GM21723 (cell line): Measurements from ENCODE around the gene GNRH2.
"Not testable (repeated sequence)": the region's sequence is repeated elsewhere in the genome, so short reads cannot be mapped to it uniquely, and the experiment has no call there.

Experiments
- ATAC-seq: cut with Tn5 transposase; IDR thresholded peaks from one replicate; pipeline ENCODE4 v1.9.1; 2021; ENCODE audit warnings: mild to moderate bottlenecking, moderate library complexity; ENCODE audit not compliant: unreplicated experiment

Gene GNRH2

DNA sequence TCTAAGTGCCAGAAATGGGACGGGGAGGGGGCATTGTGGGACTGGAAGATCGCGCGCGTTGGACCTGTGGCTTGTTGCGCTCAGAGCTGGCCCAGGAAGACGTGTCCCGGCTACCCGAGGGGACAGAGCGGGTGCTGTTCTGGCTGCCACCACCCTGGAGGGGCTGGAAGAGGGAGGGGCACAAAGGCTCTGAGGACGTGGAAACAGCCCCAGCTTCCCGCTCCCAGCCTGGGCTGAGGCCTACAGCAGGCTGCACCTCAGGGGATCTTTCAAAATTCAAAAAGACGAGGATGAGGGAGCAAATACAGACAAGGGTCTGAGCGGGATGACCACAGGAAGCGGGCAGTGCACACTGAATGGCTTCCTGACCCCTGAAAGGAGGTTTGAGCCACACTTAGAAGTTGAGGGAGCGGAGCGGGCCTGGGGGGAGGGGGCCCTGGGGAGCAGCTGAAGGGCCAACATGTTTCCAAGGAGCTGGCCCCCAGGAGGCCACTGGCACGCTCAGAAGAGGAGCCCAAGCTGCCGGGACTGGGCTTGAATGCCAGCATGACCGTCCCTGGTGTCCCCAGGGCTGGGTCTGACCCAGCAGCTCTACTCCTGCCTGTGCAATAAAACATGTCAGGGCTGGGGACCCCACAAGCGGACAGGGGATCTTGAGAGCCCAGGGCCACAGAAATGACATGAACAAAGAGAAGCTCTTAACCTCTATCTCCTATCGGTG lies 29.3 kb downstream of the GNRH2 start:
- no peak for ATAC-seq

GRCh38 chr20:3073251-3073643 lies 29.8 kb downstream of the GNRH2 start:
- ATAC-seq, result not testable (repeated sequence)

DNA sequence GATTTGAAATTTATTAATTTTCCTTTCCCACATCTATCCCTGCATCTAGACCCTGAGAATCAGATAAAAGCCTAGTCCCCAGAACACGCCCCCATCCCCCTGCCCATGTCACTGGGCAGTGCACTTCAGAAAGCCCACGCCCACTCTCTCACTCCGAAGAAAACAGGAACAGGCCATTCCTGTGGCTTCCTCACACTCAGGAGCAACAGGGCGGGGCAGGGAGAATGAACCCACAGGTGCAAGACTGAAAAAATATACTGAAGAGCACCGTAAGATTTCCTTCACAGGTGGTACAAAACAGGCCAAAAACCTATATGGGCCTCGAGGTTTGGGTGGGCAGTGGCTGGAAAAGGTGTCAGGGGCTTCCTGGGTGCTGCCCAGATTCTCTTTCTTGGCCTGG lies 31.4 kb downstream of the GNRH2 start:
- no peak for ATAC-seq

GRCh38 chr20:3075315-3075714 lies 31.9 kb downstream of the GNRH2 start:
- not testable (repeated sequence) for ATAC-seq

- no peak for ATAC-seq
Observed at GRCh38 chr20:3077618-3078134, 34.3 kb downstream of the GNRH2 start.

GRCh38 chr20:3080939-3081388 lies 37.5 kb downstream of the GNRH2 start:
- no peak for ATAC-seq

DNA sequence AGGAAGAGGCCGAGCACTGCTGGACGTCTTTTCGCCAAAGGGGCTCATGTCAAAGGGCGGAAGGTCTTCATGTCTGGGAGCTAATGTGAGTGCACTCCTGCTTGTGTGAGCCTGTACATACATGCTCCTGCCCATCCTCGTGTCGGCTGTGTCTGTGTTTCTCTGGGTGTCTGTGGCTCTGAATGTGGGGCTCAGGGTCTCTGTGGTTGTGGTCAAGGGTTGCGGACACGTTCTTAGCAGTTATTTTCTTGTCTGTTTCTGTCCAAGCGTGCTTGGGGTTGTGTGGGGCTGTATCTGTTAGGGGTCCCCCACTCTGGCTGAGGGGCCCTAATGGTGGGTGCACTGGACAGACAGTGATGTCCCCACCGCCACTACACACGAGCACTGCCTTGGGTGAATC lies 38.2 kb downstream of the GNRH2 start:
- ATAC-seq, result no peak

- no peak for ATAC-seq
Observed at GRCh38 chr20:3082306-3082951, 39.0 kb downstream of the GNRH2 start.

DNA sequence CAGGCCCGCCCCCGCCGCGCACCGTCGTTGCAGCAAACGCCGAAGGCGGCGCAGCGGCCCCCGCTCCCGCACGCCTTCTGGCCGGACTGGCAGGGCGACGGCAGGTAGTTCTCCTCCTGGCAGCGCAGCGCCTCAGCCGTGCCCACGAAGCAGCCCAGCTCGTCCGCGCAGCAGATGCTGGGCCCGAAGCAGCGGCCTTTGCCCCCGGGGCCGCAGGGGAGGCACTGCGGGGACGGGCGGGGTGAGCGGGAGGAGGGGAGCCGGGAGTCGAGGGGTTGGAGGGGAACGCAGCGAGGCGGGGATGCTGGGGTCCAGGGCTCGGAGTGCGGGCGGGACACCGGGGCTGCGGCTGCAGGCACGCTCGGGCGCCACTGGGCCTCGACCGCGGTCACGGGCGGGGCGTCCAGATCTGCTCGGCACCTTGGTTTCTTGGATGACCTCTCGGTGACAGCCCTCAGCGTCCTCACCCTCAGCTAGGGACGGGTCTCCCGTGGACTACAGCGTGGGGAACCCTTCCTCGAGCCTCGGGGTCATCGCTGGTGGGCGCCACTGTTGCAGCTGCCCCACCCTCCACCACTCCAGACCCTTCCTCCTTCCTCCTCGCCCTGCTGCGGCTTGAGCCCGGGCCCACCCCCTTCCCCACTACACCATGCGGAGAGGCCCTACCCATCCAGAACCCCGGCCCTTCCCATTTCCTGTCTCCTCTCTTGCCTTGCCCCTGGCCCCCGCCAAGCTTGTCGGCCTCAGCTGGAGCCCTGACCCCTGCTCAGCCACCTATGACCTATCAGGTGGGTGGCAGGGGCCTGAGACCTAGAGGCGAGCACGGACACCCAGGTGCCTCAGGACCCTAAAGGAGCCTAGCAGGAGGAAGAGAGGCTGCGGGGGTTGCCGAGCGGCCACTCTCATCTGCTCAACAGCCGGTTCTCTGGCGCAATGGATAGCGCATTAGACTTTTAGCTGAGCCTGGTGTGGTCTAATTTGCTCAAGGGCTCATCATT lies 39.8 kb downstream of the GNRH2 start:
- no peak for ATAC-seq

DNA sequence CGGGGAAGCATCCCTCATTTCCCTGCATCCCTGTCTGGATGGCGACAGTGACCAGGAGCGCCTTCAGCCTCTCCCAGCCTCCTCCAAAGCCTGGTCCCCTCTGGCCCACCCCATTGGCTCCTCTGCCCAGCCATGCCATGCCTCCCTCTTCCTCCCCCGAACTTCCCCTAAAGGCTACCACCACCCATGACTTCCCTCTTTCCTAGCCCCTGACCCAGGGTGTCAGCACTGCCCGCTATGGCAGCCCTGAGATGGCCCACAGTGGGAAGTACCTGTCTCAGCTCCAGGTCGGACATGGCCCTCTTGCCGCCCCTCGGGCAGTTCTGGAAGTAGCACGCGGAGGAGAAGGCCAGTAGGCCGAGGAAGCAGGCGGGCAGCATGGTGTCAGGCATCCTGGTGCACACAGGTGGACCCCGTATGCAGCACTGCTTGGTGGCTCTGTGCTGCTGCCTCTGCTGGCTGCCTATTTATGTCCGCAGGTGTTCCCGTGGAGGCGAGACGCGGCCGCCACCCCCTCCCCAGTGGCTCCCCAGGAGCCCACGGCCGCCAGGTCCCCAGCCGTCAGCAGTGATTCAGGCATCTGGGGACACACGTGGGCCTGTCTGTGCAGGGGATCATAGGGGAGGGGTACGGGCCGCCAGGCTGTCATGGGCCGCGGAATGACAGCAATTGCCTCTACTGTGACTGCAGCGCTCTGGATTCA lies 41.0 kb downstream of the GNRH2 start, which contains the start of gene AVP:
AVP (minus strand) TSS at position 442 of the 703 bp plus-strand sequence; CDS start at position 392, 50 bp downstream.
- no peak for ATAC-seq

GRCh38 chr20:3084986-3085360 lies 41.6 kb downstream of the GNRH2 start:
- ATAC-seq, result no peak

DNA sequence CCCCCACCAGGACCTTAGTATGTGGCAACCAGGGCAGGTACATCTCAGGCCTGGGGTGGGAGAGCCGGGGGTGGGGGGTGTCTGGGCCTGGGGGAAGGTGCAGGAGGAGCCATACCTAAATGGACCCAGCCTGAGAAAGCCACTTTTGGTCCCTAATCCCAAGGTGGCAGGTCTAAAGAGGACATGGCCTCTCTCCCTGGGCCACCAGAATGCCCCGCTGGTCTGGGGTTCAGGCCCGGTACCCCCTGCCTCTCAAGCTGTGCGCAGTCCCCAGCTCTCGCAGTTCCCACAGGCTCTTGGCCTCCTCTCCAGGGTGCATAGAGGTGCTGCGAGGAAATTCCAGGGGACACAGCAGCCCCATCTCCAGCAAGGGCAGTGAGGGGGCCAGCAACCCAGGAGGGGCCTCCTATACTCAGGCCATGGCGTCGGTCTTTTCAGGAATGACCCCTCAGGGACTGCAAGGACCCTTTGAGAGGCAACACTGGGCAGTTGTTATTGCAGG lies 42.2 kb downstream of the GNRH2 start:
- no peak for ATAC-seq

DNA sequence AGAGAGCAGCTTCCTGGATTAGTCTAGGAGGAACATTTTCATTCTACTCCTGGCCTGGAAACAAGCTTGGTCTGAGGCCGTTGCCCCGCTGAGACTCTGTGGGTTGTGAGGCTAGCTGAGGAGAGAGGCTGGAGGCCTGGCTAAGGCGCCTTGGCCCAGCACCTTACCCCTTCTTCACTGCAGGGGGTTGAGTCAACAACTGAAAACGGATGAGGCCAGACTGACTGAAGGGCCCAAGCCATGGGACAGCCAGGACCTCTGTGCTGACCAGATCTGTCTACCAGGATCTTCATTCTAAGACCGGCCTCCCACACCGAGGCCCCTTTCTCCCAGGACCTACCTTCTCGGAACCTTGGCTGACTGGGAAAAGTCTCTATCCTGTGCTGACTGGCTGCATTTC lies 44.6 kb downstream of the GNRH2 start:
- no peak for ATAC-seq

- no peak for ATAC-seq
Observed at GRCh38 chr20:3090565-3090964, 47.1 kb downstream of the GNRH2 start.

- no peak for ATAC-seq
Observed at GRCh38 chr20:3092611-3093379, 49.4 kb downstream of the GNRH2 start.

DNA sequence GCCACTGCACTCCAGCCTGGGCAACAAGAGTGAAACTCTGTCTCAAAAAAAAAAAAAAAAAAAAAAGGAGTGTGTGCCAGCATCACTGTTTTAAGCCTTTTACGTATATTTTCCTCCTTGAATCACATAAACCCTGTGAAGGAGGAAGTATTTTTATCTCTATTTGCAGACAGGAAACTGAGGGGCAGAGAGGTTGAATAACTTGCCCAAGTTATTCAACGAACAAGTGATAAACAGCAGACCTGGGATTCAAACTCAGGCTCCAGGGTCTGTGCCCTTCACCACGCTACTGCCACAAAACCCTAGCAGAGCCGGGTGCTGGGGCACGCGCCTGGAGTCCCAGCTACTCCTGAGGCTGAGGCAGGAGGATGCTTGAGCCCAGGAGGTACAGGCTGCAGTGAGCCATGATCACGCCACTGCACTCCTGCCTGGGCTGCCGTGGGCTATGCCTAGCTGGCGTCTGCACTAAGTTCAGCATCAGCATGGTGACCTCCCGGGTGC lies 50.5 kb downstream of the GNRH2 start:
- no peak for ATAC-seq

- ATAC-seq, result no peak
Observed at GRCh38 chr20:3094848-3095629, 51.6 kb downstream of the GNRH2 start.
